ENCODE data around the gene MRPL48.
"Not testable (repeated sequence)": the region's sequence is repeated elsewhere in the genome, so short reads cannot be mapped to it uniquely, and the experiment has no call there.

Gene MRPL48

DNA sequence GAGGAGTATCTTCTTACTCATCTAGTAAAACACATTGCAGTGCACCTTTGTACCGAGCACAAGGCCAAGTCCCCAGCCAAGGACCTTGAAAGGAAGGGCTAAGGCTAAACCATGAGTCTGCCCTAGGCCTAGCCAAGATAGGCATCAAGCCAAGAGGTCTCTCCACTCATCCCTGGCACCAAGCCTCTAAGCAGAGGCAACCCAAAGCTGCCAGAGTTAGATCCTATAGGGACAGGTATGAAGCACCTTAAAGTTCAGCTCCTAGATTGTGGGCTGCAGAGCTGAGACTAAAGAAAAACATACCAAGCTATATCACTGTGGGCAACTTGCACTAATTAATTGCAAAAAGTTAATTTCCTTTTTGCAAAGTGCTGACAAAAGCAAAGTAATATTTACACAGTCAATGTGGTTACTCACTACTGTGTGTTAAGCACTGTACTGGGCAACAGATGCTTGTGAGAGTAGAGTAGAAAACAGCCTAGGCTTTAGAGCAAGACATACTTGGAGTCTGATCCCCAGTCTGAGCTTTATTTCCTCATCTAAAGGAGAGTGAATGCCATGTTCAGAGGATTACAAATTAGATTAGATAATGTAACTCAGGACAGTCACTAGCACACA is 81.8 kb downstream of the MRPL48 start:
- peak overlapping the region; percentile 17 for H3K27ac ChIP-seq (ENCODE audit: low read depth, low read length)

DNA sequence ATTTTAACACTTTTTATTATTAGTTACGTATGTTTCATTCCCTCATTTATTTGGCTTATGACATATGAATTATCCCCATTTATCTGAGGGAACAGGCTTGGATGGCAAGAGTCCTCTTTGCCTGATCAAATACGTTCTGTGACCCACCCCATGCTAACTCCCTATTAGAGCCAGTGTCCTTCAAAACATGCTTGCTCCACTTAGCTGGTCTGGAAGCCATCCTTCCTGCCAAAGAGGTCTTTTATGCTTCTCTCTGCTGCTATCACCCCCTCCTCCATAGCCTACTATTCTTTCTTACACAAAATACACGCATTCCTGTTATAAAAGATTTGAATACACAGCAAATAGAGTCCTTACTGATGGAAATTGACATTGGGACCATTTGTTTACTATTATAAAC is 82.6 kb downstream of the MRPL48 start:
- H3K27ac ChIP-seq (ENCODE audit: low read depth, low read length) = peak overlapping the region; percentile 17
- H3K4me1 ChIP-seq (ENCODE audit: control insufficient read depth, insufficient read depth, low read length) = peaks cover 12% of the 10 kb centered on the region

More for the DNA sequence above, 81.8 kb downstream of the MRPL48 start:
- Histone ChIP-seq H3K4me1 (ENCODE audit: control insufficient read depth, insufficient read depth, low read length) (peaks cover 10% of the 10 kb centered on the region), H3K4me3 (ENCODE audit: low read depth, low read length) (no peak overlapping the region), H3K9me3 (ENCODE audit: control insufficient read depth, insufficient read depth, low read length) (no peaks in the 10 kb centered on the region), H3K9ac (ENCODE audit: low read depth, low read length) (no peak overlapping the region), H3K27me3 (ENCODE audit: control insufficient read depth, insufficient read depth, low read length) (no peaks in the 10 kb centered on the region), H3K36me3 (ENCODE audit: control insufficient read depth, insufficient read depth, low read length) (peaks cover 55% of the 10 kb centered on the region)

DNA sequence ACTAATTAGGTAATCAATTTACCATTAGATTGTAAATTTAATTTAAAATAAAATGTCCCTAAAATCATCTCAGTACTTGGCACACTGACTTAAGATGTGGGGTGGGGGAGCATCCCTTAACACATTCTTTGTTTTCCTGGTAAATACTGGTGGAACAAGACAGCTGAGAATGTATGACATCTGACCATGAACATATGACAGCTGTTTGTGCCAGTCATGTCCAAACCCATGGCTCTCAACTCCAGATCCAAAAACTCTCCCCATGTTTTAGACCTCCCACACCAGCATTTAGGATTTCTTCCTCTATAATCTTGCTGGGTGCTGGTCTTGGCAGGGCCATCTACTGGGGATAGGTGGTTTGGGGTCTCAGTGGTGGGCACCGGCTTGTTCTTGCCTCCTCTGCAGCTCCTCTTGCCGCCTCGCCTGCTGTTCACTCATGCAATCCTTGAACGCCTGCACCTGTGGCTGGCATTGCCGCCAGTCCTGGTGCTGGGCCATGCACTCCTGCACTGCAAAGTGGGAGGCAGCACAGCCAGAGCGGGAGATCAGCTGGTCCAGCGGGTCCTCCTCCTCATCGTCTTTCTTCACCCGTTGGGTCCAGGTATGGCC is 85.2 kb downstream of the MRPL48 start:
- Histone ChIP-seq H3K27ac (ENCODE audit: low read depth, low read length) (no peak overlapping the region), H3K9me3 (ENCODE audit: control insufficient read depth, insufficient read depth, low read length) (no peaks in the 10 kb centered on the region), H3K27me3 (ENCODE audit: control insufficient read depth, insufficient read depth, low read length) (no peaks in the 10 kb centered on the region), H3K9ac (ENCODE audit: low read depth, low read length) (no peak overlapping the region), H3K36me3 (ENCODE audit: control insufficient read depth, insufficient read depth, low read length) (peaks cover 59% of the 10 kb centered on the region), H3K4me1 (ENCODE audit: control insufficient read depth, insufficient read depth, low read length) (peaks cover 17% of the 10 kb centered on the region), H3K4me3 (ENCODE audit: low read depth, low read length) (no peak overlapping the region)

More for the DNA sequence above, 82.6 kb downstream of the MRPL48 start:
- Histone ChIP-seq H3K36me3 (ENCODE audit: control insufficient read depth, insufficient read depth, low read length) (peaks cover 60% of the 10 kb centered on the region), H3K9me3 (ENCODE audit: control insufficient read depth, insufficient read depth, low read length) (no peaks in the 10 kb centered on the region), H3K9ac (ENCODE audit: low read depth, low read length) (no peak overlapping the region), H3K27me3 (ENCODE audit: control insufficient read depth, insufficient read depth, low read length) (no peaks in the 10 kb centered on the region), H3K4me3 (ENCODE audit: low read depth, low read length) (no peak overlapping the region)

DNA sequence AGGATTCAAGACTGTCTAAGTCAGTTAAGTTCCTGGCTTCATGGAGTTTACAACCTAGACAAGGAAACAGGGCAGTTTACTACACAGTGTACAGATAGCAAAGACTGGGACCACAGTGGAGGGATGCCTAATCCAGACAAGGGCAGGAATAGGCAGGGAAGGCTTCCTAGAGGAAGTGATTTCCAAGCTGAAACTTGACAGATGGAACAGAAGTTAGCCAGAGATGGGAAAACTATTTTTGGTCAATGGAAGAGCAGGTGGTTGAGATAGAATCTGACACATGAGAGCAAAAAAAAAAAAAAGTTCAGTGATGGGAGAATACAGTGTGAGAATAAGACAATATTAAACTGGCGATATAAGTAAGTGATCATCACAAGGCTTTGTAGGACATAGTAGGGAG is 87.7 kb downstream of the MRPL48 start:
- Histone ChIP-seq H3K9ac (ENCODE audit: low read depth, low read length) (peak overlapping the region; percentile 97), H3K9me3 (ENCODE audit: control insufficient read depth, insufficient read depth, low read length) (no peaks in the 10 kb centered on the region), H3K4me3 (ENCODE audit: low read depth, low read length) (peak overlapping the region; percentile 94), H3K36me3 (ENCODE audit: control insufficient read depth, insufficient read depth, low read length) (peaks cover 47% of the 10 kb centered on the region), H3K27me3 (ENCODE audit: control insufficient read depth, insufficient read depth, low read length) (no peaks in the 10 kb centered on the region), H3K27ac (ENCODE audit: low read depth, low read length) (no peak overlapping the region), H3K4me1 (ENCODE audit: control insufficient read depth, insufficient read depth, low read length) (peaks cover 8% of the 10 kb centered on the region)

DNA sequence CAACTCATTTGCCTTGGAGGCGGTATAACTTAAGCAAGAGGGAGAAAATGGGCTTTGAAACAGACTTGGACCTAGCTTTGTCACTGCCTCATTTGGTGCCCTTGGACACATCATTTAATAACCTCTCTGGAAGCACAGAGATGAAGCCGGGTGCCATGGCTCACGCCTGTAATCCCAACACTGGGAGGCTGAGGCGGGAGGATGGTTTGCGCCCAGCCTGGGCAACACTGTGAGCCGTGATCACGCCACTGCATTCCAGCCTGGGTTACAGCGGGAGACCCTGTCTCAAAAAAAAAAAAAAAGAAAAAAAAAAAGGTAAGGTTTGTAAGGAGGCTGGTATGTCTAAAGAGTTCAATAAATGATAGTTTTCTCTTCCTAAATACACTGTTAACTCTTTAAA is 88.2 kb downstream of the MRPL48 start:
- peak overlapping the region; percentile 94 for H3K4me3 ChIP-seq (ENCODE audit: low read depth, low read length)
- peaks cover 45% of the 10 kb centered on the region for H3K36me3 ChIP-seq (ENCODE audit: control insufficient read depth, insufficient read depth, low read length)
- no peaks in the 10 kb centered on the region for H3K27me3 ChIP-seq (ENCODE audit: control insufficient read depth, insufficient read depth, low read length)
- H3K4me1 ChIP-seq (ENCODE audit: control insufficient read depth, insufficient read depth, low read length) = peaks cover 7% of the 10 kb centered on the region; the same call in 1 of the 2 replicates
- H3K9ac ChIP-seq (ENCODE audit: low read depth, low read length) = peak overlapping the region; percentile 97
- peak overlapping the region; percentile 97 for H3K27ac ChIP-seq (ENCODE audit: low read depth, low read length)
- no peaks in the 10 kb centered on the region for H3K9me3 ChIP-seq (ENCODE audit: control insufficient read depth, insufficient read depth, low read length)

DNA sequence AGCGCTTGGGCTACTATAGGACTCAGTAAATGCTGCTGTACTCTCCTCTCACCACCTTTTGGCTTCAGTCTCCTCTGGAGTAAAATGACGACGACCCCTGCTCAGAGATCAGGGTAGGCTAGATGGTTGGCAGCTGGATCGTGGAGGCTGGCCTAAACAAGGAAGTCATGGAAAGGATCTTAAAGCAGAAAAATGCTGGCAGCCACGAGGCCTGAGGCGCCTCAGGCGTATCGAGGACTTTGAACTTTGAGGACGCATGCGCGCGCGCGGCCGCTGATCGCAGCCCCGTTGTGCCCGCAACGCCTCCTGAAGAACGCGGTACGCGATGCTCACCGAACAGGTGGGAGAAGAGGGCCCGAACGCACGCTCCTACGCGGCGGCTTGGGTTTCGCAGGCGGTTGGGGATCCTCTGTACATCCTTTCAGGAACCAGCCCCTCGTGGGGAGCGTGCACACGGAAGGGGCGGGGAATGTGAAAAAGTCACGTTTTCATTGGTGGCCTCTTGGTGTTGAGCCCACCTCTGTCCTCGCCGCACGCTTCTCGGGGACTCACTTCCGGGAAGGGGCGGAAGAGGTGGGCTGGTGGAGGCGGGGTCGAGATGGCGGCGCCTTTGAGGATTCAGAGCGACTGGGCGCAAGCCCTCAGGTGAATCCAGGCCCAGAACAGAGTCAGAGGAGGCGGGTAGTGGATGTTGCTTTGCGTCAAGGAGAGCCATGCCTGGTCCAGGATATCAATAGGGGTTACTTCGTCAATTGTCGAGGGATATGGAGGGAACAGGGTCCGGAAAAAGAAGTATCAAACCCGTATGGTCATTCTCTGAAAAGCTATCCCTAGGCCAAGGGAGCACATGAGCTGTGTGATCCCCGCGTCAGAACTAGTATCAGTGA is 89.0 kb downstream of the MRPL48 start, which contains the start of the genes COA4 and PAAF1:
Gene COA4, minus strand, starts transcription at position 423 of the 887 bp plus-strand sequence. CDS start 3,468 bp downstream, outside the sequence.
Gene PAAF1, plus strand, starts transcription at position 576 of the 887 bp plus-strand sequence. Its CDS starts 23 bp downstream, at position 599.
- Histone ChIP-seq H3K4me3 (ENCODE audit: low read depth, low read length) (peak within 1 kb of the TSS; percentile 94), H3K9ac (ENCODE audit: low read depth, low read length) (peak within 1 kb of the TSS; percentile 97), H3K27me3 (ENCODE audit: control insufficient read depth, insufficient read depth, low read length) (no peaks in the 10 kb centered on the region), H3K36me3 (ENCODE audit: control insufficient read depth, insufficient read depth, low read length) (peaks cover 37% of the 10 kb centered on the region), H3K4me1 (ENCODE audit: control insufficient read depth, insufficient read depth, low read length) (peaks cover 7% of the 10 kb centered on the region; the same call in 1 of the 2 replicates), H3K9me3 (ENCODE audit: control insufficient read depth, insufficient read depth, low read length) (no peaks in the 10 kb centered on the region), H3K27ac (ENCODE audit: low read depth, low read length) (peak within 1 kb of the TSS; percentile 97)

DNA sequence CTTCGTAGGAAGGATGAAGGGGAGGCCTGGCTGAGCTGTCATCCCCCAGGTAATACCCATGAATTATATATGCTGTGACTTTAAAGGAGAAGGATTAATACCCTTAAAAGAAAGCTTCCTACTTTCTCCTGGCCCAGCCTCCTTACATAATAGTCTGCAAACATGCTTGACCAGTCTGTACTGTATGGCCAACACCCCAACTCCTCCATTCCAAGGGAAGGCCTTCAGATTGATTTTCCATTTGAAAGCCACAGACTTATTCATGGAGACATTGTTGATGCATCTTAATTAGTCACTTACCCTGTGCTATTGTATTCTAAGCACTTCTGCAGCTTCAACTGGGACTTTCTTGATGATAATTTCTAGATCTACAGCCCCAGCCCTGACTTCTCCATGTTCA is 91.1 kb downstream of the MRPL48 start:
- Histone ChIP-seq H3K4me1 (ENCODE audit: control insufficient read depth, insufficient read depth, low read length) (peaks cover 7% of the 10 kb centered on the region; the same call in 1 of the 2 replicates), H3K27ac (ENCODE audit: low read depth, low read length) (no peak overlapping the region), H3K4me3 (ENCODE audit: low read depth, low read length) (no peak overlapping the region), H3K36me3 (ENCODE audit: control insufficient read depth, insufficient read depth, low read length) (peaks cover 19% of the 10 kb centered on the region), H3K9me3 (ENCODE audit: control insufficient read depth, insufficient read depth, low read length) (no peaks in the 10 kb centered on the region), H3K27me3 (ENCODE audit: control insufficient read depth, insufficient read depth, low read length) (no peaks in the 10 kb centered on the region), H3K9ac (ENCODE audit: low read depth, low read length) (no peak overlapping the region)

DNA sequence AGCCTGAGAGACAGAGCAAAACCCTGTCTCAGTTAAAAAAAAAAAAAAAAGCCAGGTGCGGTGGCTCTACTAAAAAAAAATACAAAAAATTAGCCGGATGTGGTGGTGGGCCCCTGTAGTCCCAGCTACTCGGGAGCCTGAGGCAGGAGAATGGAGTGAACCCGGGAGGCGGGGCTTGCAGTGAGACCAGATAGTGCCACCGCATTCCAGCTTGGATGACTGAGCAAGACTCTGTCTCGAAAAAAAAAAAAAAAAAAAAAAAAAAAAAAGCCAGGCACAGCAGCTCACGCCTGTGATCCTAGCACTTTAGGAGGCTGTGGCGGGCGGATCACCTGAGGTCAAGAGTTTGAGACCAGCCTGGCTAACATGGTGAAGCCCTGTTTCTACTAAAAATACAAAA is 92.8 kb downstream of the MRPL48 start:
- not testable (repeated sequence) for H3K27me3 ChIP-seq (ENCODE audit: control insufficient read depth, insufficient read depth, low read length); H3K9me3 ChIP-seq (ENCODE audit: control insufficient read depth, insufficient read depth, low read length); H3K4me1 ChIP-seq (ENCODE audit: control insufficient read depth, insufficient read depth, low read length); H3K27ac ChIP-seq (ENCODE audit: low read depth, low read length); H3K9ac ChIP-seq (ENCODE audit: low read depth, low read length); H3K4me3 ChIP-seq (ENCODE audit: low read depth, low read length); H3K36me3 ChIP-seq (ENCODE audit: control insufficient read depth, insufficient read depth, low read length)

DNA sequence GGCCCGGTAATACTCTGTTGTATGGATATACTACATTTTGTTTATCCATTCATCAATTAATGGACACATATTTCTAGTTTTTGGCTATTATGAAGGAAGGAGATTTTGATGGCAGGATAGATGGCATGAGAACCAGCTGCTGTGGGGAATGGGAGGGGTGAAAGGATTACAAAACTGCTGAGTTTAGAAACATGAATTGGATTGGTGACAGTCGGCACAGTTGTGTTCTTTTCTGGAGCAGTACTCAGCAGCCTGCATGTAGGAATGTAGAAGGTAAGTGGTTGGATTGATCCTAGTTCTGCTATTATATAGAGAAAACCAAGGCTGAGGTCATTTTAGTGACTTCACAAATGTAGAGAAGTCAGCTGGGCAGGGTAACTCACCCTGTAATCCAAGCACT is 96.2 kb downstream of the MRPL48 start:
- Histone ChIP-seq H3K4me3 (ENCODE audit: low read depth, low read length) (no peak overlapping the region), H3K4me1 (ENCODE audit: control insufficient read depth, insufficient read depth, low read length) (no peaks in the 10 kb centered on the region), H3K27ac (ENCODE audit: low read depth, low read length) (no peak overlapping the region), H3K9me3 (ENCODE audit: control insufficient read depth, insufficient read depth, low read length) (no peaks in the 10 kb centered on the region), H3K27me3 (ENCODE audit: control insufficient read depth, insufficient read depth, low read length) (no peaks in the 10 kb centered on the region), H3K36me3 (ENCODE audit: control insufficient read depth, insufficient read depth, low read length) (peaks cover 16% of the 10 kb centered on the region), H3K9ac (ENCODE audit: low read depth, low read length) (no peak overlapping the region)

DNA sequence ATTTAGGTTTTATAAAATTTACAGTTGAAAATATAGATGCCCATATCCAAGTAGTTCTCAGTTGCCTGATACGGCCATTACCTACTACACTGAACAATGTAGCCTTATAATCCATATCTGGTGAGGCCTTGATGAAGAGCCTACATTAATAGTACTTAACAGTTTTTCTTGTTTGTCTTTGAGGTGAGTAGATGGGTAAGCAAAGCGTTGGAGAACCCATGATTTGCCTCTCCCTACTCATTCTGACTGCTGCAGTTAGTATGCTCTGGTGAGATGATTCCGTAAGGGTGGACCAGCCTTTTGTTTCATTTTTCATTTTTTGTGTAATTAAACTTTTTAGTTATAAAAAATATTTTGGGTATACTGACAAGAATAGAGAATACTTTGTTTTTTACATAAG is 100.6 kb downstream of the MRPL48 start:
- H3K4me3 ChIP-seq (ENCODE audit: low read depth, low read length) = no peak overlapping the region
- peaks cover 36% of the 10 kb centered on the region for H3K36me3 ChIP-seq (ENCODE audit: control insufficient read depth, insufficient read depth, low read length)
- H3K27me3 ChIP-seq (ENCODE audit: control insufficient read depth, insufficient read depth, low read length) = no peaks in the 10 kb centered on the region
- no peaks in the 10 kb centered on the region for H3K9me3 ChIP-seq (ENCODE audit: control insufficient read depth, insufficient read depth, low read length)
- no peaks in the 10 kb centered on the region for H3K4me1 ChIP-seq (ENCODE audit: control insufficient read depth, insufficient read depth, low read length)
- no peak overlapping the region for H3K27ac ChIP-seq (ENCODE audit: low read depth, low read length)
- H3K9ac ChIP-seq (ENCODE audit: low read depth, low read length) = no peak overlapping the region
